HepG2 (cell line): ENCODE measurements around the gene CNR2. TPM values are rescaled to one million over a fixed set of nuclear protein-coding genes. Genes with fewer than 3 reads are reported as not detected.

ENCODE experiments used
- CENPBD1 ChIP-seq: sonication (generic); formaldehyde crosslinking; IDR thresholded peaks from 2 replicates; pipeline ENCODE4 v1.8.0; 2022; ENCODE audit warnings: missing genetic modification reagents, low read depth, mild to moderate bottlenecking, borderline replicate concordance
- HMGXB4 ChIP-seq, 2 experiments: sonication (generic) in 1 of 2; formaldehyde crosslinking in 1 of 2; IDR thresholded peaks; 2 replicates each; pipeline versions ENCODE4 v1.4.0 to v1.6.1; 2018 to 2020; ENCODE audit warnings: missing genetic modification reagents in 2 of 2, borderline replicate concordance in 1 of 2, low read depth in 1 of 2, mild to moderate bottlenecking in 1 of 2, missing biosample characterization in 1 of 2
- HNRNPL ChIP-seq: fragments of 200-400 bp; formaldehyde crosslinking; IDR thresholded peaks from 2 replicates; pipeline ENCODE4 v1.6.1; 2017; ENCODE audit warnings: mild to moderate bottlenecking, low read depth, low read length
- HOXD1 ChIP-seq: sonication (generic); formaldehyde crosslinking; IDR thresholded peaks from 2 replicates; pipeline ENCODE4 v1.5.0; 2020; ENCODE audit warnings: missing genetic modification reagents
- IRF1 ChIP-seq: sonication (generic); formaldehyde crosslinking; IDR thresholded peaks from 2 replicates; pipeline ENCODE4 v1.4.0; 2020; ENCODE audit warnings: low read depth, mild to moderate bottlenecking, missing genetic modification reagents
- IRF2 ChIP-seq: IDR thresholded peaks from 2 replicates; pipeline ENCODE4 v1.6.1; 2018; ENCODE audit warnings: missing genetic modification reagents, missing compliant biosample characterization
- NR2F1 ChIP-seq, 2 experiments: fragments of 450-650 bp in 1 of 2; formaldehyde crosslinking in 1 of 2; IDR thresholded peaks; 2 replicates each; pipeline versions ENCODE4 v1.5.0 to v1.6.1; 2016 to 2020; ENCODE audit warnings: mild to moderate bottlenecking in 1 of 2, missing compliant biosample characterization in 1 of 2, missing genetic modification reagents in 1 of 2, moderate library complexity in 1 of 2
- PHF5A ChIP-seq: IDR thresholded peaks from one replicate; pipeline ENCODE4 v1.6.1; 2018; ENCODE audit warnings: low read depth, missing genetic modification reagents; ENCODE audit not compliant: unreplicated experiment
- RAD21 ChIP-seq: fragments of 450-650 bp; formaldehyde crosslinking; IDR thresholded peaks from 2 replicates; pipeline ENCODE4 v1.5.0; 2020; ENCODE audit warnings: mild to moderate bottlenecking
- SETDB1 ChIP-seq: sonication (generic); formaldehyde crosslinking; IDR thresholded peaks from 2 replicates; pipeline ENCODE4 v1.5.1; 2020; ENCODE audit warnings: missing genetic modification reagents, mild to moderate bottlenecking, borderline replicate concordance
- SMAD9 ChIP-seq: sonication (generic); formaldehyde crosslinking; IDR thresholded peaks from 2 replicates; pipeline ENCODE4 v1.5.1; 2020; ENCODE audit warnings: mild to moderate bottlenecking, missing genetic modification reagents
- THYN1 ChIP-seq: sonication (generic); formaldehyde crosslinking; IDR thresholded peaks from 2 replicates; pipeline ENCODE4 v1.8.1; 2023; ENCODE audit warnings: low read depth, mild to moderate bottlenecking, moderate library complexity, missing genetic modification reagents, borderline replicate concordance
- ZNF784 ChIP-seq: sonication (generic); formaldehyde crosslinking; IDR thresholded peaks from 2 replicates; pipeline ENCODE4 v1.5.1; 2020; ENCODE audit warnings: missing genetic modification reagents, mild to moderate bottlenecking, borderline replicate concordance
- ZNF841 ChIP-seq: sonication (generic); formaldehyde crosslinking; IDR thresholded peaks from 2 replicates; pipeline ENCODE4 v1.8.1; 2023; ENCODE audit warnings: missing genetic modification reagents, borderline replicate concordance
- polyA plus RNA-seq, 8 experiments: library from polyadenylated mRNA; depleted of rRNA in 3 of 8; stranded (reverse) in 7 of 8; unstranded in 1 of 8; fragments of >200 nt; fragmentation: Illumina TruSeq in 4 of 8; extraction: Trizol in 4 of 8; gene quantifications; 2 replicates each; pipeline versions ENCODE4 v1.2.1 to v1.2.3, GENCODE V29; 2011 to 2016; ENCODE audit warnings: low read depth in 4 of 8, missing spikeins in 1 of 8, mixed read lengths in 1 of 8; ENCODE audit not compliant: insufficient read depth in 1 of 8
- total RNA-seq, 5 experiments: library from RNA; depleted of rRNA; stranded (reverse); fragments of >200 nt; fragmentation: Illumina TruSeq; extraction: Trizol; gene quantifications; 2 replicates each; pipeline ENCODE4 v1.2.3, GENCODE V29; 2016; ENCODE audit warnings: low read depth in 1 of 5
- TF ChIP-seq, protein P1 (sequence below): IDR thresholded peaks from 2 replicates; pipeline ENCODE4 v1.4.0; 2020; ENCODE audit warnings: mild to moderate bottlenecking, missing genetic modification reagents
- TF ChIP-seq, protein P2 (sequence below): sonication (generic); formaldehyde crosslinking; IDR thresholded peaks from 2 replicates; pipeline ENCODE4 v1.8.0; 2022; ENCODE audit warnings: mild to moderate bottlenecking, missing genetic modification reagents, moderate library complexity
- TF ChIP-seq, protein P3 (sequence below): sonication (generic); formaldehyde crosslinking; IDR thresholded peaks from 2 replicates; pipeline ENCODE4 v1.5.0; 2020; ENCODE audit warnings: missing genetic modification reagents
- TF ChIP-seq, protein P4 (sequence below): IDR thresholded peaks from 2 replicates; pipeline ENCODE4 v1.6.1; 2016; ENCODE audit warnings: mild to moderate bottlenecking, missing biosample characterization, missing genetic modification reagents

CNR2 gene
- total and polyA plus RNA-seq, 2 of the 13 experiments (the other 11 are each of a cell fraction or from before 2014, with no cell fraction given), result not detected

DNA sequence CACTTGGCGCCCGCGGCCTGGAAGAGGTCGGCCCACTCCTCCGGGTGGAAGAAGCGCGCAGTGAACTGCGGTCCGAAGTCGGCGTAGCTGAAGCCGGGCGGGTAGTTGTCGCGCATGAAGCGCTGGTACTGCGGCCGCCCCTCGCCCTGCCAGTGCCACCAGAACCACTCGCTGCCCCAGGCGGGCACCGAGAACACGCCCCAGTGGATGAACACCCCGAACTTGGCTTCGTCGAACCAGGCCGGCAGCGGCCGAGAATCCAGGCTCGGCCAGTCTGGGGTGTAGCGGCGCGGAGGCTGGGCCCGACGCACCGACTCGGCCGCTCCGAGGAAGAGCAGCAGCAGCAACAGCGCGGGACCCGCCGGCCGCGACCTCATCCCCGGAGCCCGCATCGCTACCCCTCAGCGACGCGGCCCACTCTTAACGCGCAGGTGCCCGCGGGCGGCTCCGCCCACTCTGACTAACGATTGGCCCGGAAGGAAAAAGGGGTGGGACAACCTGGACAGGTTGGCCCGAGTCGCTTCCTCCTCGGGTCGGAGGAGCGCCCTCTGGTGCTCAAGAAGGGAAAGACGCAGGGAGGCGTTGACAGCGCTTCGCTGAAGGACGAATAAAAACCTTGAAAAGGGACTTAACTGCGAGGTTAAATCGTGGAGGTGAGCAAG lies 45.1 kb downstream of the CNR2 start, which contains the start of gene FUCA1 (continued):
- TF ChIP-seq, protein P1, sequence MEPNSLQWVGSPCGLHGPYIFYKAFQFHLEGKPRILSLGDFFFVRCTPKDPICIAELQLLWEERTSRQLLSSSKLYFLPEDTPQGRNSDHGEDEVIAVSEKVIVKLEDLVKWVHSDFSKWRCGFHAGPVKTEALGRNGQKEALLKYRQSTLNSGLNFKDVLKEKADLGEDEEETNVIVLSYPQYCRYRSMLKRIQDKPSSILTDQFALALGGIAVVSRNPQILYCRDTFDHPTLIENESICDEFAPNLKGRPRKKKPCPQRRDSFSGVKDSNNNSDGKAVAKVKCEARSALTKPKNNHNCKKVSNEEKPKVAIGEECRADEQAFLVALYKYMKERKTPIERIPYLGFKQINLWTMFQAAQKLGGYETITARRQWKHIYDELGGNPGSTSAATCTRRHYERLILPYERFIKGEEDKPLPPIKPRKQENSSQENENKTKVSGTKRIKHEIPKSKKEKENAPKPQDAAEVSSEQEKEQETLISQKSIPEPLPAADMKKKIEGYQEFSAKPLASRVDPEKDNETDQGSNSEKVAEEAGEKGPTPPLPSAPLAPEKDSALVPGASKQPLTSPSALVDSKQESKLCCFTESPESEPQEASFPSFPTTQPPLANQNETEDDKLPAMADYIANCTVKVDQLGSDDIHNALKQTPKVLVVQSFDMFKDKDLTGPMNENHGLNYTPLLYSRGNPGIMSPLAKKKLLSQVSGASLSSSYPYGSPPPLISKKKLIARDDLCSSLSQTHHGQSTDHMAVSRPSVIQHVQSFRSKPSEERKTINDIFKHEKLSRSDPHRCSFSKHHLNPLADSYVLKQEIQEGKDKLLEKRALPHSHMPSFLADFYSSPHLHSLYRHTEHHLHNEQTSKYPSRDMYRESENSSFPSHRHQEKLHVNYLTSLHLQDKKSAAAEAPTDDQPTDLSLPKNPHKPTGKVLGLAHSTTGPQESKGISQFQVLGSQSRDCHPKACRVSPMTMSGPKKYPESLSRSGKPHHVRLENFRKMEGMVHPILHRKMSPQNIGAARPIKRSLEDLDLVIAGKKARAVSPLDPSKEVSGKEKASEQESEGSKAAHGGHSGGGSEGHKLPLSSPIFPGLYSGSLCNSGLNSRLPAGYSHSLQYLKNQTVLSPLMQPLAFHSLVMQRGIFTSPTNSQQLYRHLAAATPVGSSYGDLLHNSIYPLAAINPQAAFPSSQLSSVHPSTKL (CRISPR knock-in tag), result peak; percentile 36
- TF ChIP-seq, protein P2, sequence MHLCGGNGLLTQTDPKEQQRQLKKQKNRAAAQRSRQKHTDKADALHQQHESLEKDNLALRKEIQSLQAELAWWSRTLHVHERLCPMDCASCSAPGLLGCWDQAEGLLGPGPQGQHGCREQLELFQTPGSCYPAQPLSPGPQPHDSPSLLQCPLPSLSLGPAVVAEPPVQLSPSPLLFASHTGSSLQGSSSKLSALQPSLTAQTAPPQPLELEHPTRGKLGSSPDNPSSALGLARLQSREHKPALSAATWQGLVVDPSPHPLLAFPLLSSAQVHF (CRISPR knock-in tag), result 0 out of 2 replicates have a peak, but pooled peaks have one; percentile 16
- TF ChIP-seq HMGXB4 (CRISPR knock-in tag; IDR thresholded peaks at IDR 0.05; ENCODE audit: borderline replicate concordance in 1 of 2, low read depth in 1 of 2), result peak; percentile 85 to 88
- no peak for TF ChIP-seq SETDB1 (CRISPR knock-in tag)
- TF ChIP-seq ZNF841 (CRISPR knock-in tag), result no peak
- TF ChIP-seq, protein P3, sequence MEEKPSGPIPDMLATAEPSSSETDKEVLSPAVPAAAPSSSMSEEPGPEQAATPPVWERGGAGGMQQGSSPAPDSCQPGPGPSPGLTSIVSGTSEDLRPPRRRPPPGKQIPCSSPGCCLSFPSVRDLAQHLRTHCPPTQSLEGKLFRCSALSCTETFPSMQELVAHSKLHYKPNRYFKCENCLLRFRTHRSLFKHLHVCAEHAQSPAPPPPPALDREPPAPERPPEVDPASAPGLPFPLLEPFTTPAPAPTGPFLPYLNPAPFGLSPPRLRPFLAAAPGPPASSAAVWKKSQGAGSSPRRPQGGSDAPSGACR (CRISPR knock-in tag), result no peak
- TF ChIP-seq, protein P4, sequence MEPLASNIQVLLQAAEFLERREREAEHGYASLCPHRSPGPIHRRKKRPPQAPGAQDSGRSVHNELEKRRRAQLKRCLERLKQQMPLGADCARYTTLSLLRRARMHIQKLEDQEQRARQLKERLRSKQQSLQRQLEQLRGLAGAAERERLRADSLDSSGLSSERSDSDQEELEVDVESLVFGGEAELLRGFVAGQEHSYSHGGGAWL (CRISPR knock-in tag), result peak; percentile 58
- no peak for TF ChIP-seq THYN1
- no peak for TF ChIP-seq SMAD9 (CRISPR knock-in tag)
- no peak for TF ChIP-seq NR2F1 (CRISPR knock-in tag; IDR thresholded peaks at IDR 0.05)
- TF ChIP-seq ZNF784 (CRISPR knock-in tag), result no peak
- TF ChIP-seq HOXD1, result no peak
- TF ChIP-seq CENPBD1 (CRISPR knock-in tag), result no peak
- TF ChIP-seq PHF5A (CRISPR knock-in tag), result no peak
- TF ChIP-seq RAD21, result peak; percentile 68
- TF ChIP-seq IRF1 (CRISPR knock-in tag), result no peak
- TF ChIP-seq IRF2, result no peak; the same call in 1 of the 2 replicates
- TF ChIP-seq HNRNPL, result peak; percentile 95
